ENCODE measurements around the gene ERCC6.
A peak's percentile ranks its signal among the peaks of the same experiment; 100 is the strongest.

The ERCC6 gene

GRCh38 chr10:49542353-49542752 is 3.4 kb upstream of the ERCC6 start:
- Histone ChIP-seq H3K36me3 (ENCODE audit: insufficient read depth, low read length) (no peaks in the 10 kb centered on the region), H3K27ac (ENCODE audit: low read depth, low read length) (no peak overlapping the region), H3K4me1 (ENCODE audit: insufficient read depth, low read length) (peaks cover 16% of the 10 kb centered on the region), H3K9me3 (ENCODE audit: low read length) (no peaks in the 10 kb centered on the region), H3K9ac (ENCODE audit: low read length) (no peak overlapping the region), H3K27me3 (ENCODE audit: control insufficient read depth in 1 of 2, insufficient read depth in 2 of 2, low read length in 2 of 2) (no peaks in the 10 kb centered on the region), H3K4me3 (ENCODE audit: low read depth in 1 of 2, low read length in 2 of 2) (no peak overlapping the region)

GRCh38 chr10:49541762-49542161 is 2.8 kb upstream of the ERCC6 start:
- Histone ChIP-seq H3K4me3 (ENCODE audit: low read depth in 1 of 2, low read length in 2 of 2) (no peak overlapping the region), H3K27me3 (ENCODE audit: control insufficient read depth in 1 of 2, insufficient read depth in 2 of 2, low read length in 2 of 2) (no peaks in the 10 kb centered on the region), H3K9ac (ENCODE audit: low read length) (no peak overlapping the region), H3K27ac (ENCODE audit: low read depth, low read length) (no peak overlapping the region), H3K9me3 (ENCODE audit: low read length) (no peaks in the 10 kb centered on the region), H3K4me1 (ENCODE audit: insufficient read depth, low read length) (peaks cover 16% of the 10 kb centered on the region), H3K36me3 (ENCODE audit: insufficient read depth, low read length) (no peaks in the 10 kb centered on the region)

GRCh38 chr10:49540056-49540797 is 1.3 kb upstream of the ERCC6 start:
- Histone ChIP-seq H3K4me3 (ENCODE audit: low read depth in 1 of 2, low read length in 2 of 2) (no peak overlapping the region), H3K9ac (ENCODE audit: low read length) (no peak overlapping the region), H3K27ac (ENCODE audit: low read depth, low read length) (no peak overlapping the region)

GRCh38 chr10:49539320-49539885 is 482 bp upstream of the ERCC6 start:
- Histone ChIP-seq H3K4me3 (ENCODE audit: low read depth in 1 of 2, low read length in 2 of 2) (peak overlapping the region; percentile 87 to 94), H3K36me3 (ENCODE audit: insufficient read depth, low read length) (no peaks in the 10 kb centered on the region), H3K4me1 (ENCODE audit: insufficient read depth, low read length) (peaks cover 16% of the 10 kb centered on the region), H3K9me3 (ENCODE audit: low read length) (no peaks in the 10 kb centered on the region), H3K27me3 (ENCODE audit: control insufficient read depth in 1 of 2, insufficient read depth in 2 of 2, low read length in 2 of 2) (no peaks in the 10 kb centered on the region), H3K27ac (ENCODE audit: low read depth, low read length) (peak overlapping the region; percentile 91), H3K9ac (ENCODE audit: low read length) (peak overlapping the region; percentile 60)

More at GRCh38 chr10:49540056-49540797, 1.3 kb upstream of the ERCC6 start:
- Histone ChIP-seq H3K36me3 (ENCODE audit: insufficient read depth, low read length) (no peaks in the 10 kb centered on the region), H3K27me3 (ENCODE audit: control insufficient read depth in 1 of 2, insufficient read depth in 2 of 2, low read length in 2 of 2) (no peaks in the 10 kb centered on the region), H3K9me3 (ENCODE audit: low read length) (no peaks in the 10 kb centered on the region), H3K4me1 (ENCODE audit: insufficient read depth, low read length) (peaks cover 16% of the 10 kb centered on the region)

- Histone ChIP-seq H3K9me3 (ENCODE audit: low read length) (no peaks in the 10 kb centered on the region), H3K9ac (ENCODE audit: low read length) (no peak overlapping the region), H3K27ac (ENCODE audit: low read depth, low read length) (no peak overlapping the region), H3K4me3 (ENCODE audit: low read depth in 1 of 2, low read length in 2 of 2) (no peak overlapping the region), H3K36me3 (ENCODE audit: insufficient read depth, low read length) (peaks cover 20% of the 10 kb centered on the region), H3K27me3 (ENCODE audit: control insufficient read depth in 1 of 2, insufficient read depth in 2 of 2, low read length in 2 of 2) (no peaks in the 10 kb centered on the region), H3K4me1 (ENCODE audit: insufficient read depth, low read length) (peaks cover 14% of the 10 kb centered on the region)
Observed at GRCh38 chr10:49534670-49535381, 4.1 kb downstream of the ERCC6 start.

- Histone ChIP-seq H3K4me3 (ENCODE audit: low read depth in 1 of 2, low read length in 2 of 2) (no peak overlapping the region), H3K9me3 (ENCODE audit: low read length) (no peaks in the 10 kb centered on the region), H3K4me1 (ENCODE audit: insufficient read depth, low read length) (no peaks in the 10 kb centered on the region), H3K27me3 (ENCODE audit: control insufficient read depth in 1 of 2, insufficient read depth in 2 of 2, low read length in 2 of 2) (no peaks in the 10 kb centered on the region), H3K27ac (ENCODE audit: low read depth, low read length) (no peak overlapping the region), H3K9ac (ENCODE audit: low read length) (no peak overlapping the region), H3K36me3 (ENCODE audit: insufficient read depth, low read length) (peaks cover 37% of the 10 kb centered on the region)
Observed at GRCh38 chr10:49532461-49532860, 6.5 kb downstream of the ERCC6 start.

- H3K27me3 ChIP-seq (ENCODE audit: control insufficient read depth in 1 of 2, insufficient read depth in 2 of 2, low read length in 2 of 2): no peaks in the 10 kb centered on the region
- no peak overlapping the region for H3K9ac ChIP-seq (ENCODE audit: low read length)
- H3K36me3 ChIP-seq (ENCODE audit: insufficient read depth, low read length): peaks cover 60% of the 10 kb centered on the region
Observed at GRCh38 chr10:49528977-49529506, 9.9 kb downstream of the ERCC6 start.

GRCh38 chr10:49527850-49528249 is 11.1 kb downstream of the ERCC6 start:
- Histone ChIP-seq H3K9me3 (ENCODE audit: low read length) (no peaks in the 10 kb centered on the region), H3K4me1 (ENCODE audit: insufficient read depth, low read length) (no peaks in the 10 kb centered on the region), H3K27me3 (ENCODE audit: control insufficient read depth in 1 of 2, insufficient read depth in 2 of 2, low read length in 2 of 2) (no peaks in the 10 kb centered on the region), H3K36me3 (ENCODE audit: insufficient read depth, low read length) (peaks cover 71% of the 10 kb centered on the region), H3K4me3 (ENCODE audit: low read depth in 1 of 2, low read length in 2 of 2) (no peak overlapping the region), H3K27ac (ENCODE audit: low read depth, low read length) (no peak overlapping the region), H3K9ac (ENCODE audit: low read length) (no peak overlapping the region)

More at GRCh38 chr10:49528977-49529506, 9.9 kb downstream of the ERCC6 start:
- H3K4me1 ChIP-seq (ENCODE audit: insufficient read depth, low read length): no peaks in the 10 kb centered on the region
- no peak overlapping the region for H3K4me3 ChIP-seq (ENCODE audit: low read depth in 1 of 2, low read length in 2 of 2)
- H3K9me3 ChIP-seq (ENCODE audit: low read length): no peaks in the 10 kb centered on the region
- no peak overlapping the region for H3K27ac ChIP-seq (ENCODE audit: low read depth, low read length)

- H3K4me3 ChIP-seq (ENCODE audit: low read depth in 1 of 2, low read length in 2 of 2): no peak overlapping the region
- no peak overlapping the region for H3K9ac ChIP-seq (ENCODE audit: low read length)
- H3K27ac ChIP-seq (ENCODE audit: low read depth, low read length): no peak overlapping the region
- H3K36me3 ChIP-seq (ENCODE audit: insufficient read depth, low read length): peaks cover 67% of the 10 kb centered on the region
- H3K9me3 ChIP-seq (ENCODE audit: low read length): no peaks in the 10 kb centered on the region
- no peaks in the 10 kb centered on the region for H3K4me1 ChIP-seq (ENCODE audit: insufficient read depth, low read length)
- H3K27me3 ChIP-seq (ENCODE audit: control insufficient read depth in 1 of 2, insufficient read depth in 2 of 2, low read length in 2 of 2): no peaks in the 10 kb centered on the region
Observed at GRCh38 chr10:49527061-49527460, 11.9 kb downstream of the ERCC6 start.

GRCh38 chr10:49526619-49527018 is 12.3 kb downstream of the ERCC6 start:
- no peak overlapping the region for H3K27ac ChIP-seq (ENCODE audit: low read depth, low read length)
- H3K36me3 ChIP-seq (ENCODE audit: insufficient read depth, low read length): peaks cover 67% of the 10 kb centered on the region
- H3K9ac ChIP-seq (ENCODE audit: low read length): no peak overlapping the region
- no peaks in the 10 kb centered on the region for H3K27me3 ChIP-seq (ENCODE audit: control insufficient read depth in 1 of 2, insufficient read depth in 2 of 2, low read length in 2 of 2)
- no peak overlapping the region for H3K4me3 ChIP-seq (ENCODE audit: low read depth in 1 of 2, low read length in 2 of 2)
- no peaks in the 10 kb centered on the region for H3K9me3 ChIP-seq (ENCODE audit: low read length)
- H3K4me1 ChIP-seq (ENCODE audit: insufficient read depth, low read length): no peaks in the 10 kb centered on the region

- Histone ChIP-seq H3K9ac (ENCODE audit: low read length) (no peak overlapping the region), H3K36me3 (ENCODE audit: insufficient read depth, low read length) (peaks cover 74% of the 10 kb centered on the region), H3K4me3 (ENCODE audit: low read depth in 1 of 2, low read length in 2 of 2) (no peak overlapping the region), H3K27ac (ENCODE audit: low read depth, low read length) (no peak overlapping the region), H3K27me3 (ENCODE audit: control insufficient read depth in 1 of 2, insufficient read depth in 2 of 2, low read length in 2 of 2) (no peaks in the 10 kb centered on the region), H3K4me1 (ENCODE audit: insufficient read depth, low read length) (no peaks in the 10 kb centered on the region), H3K9me3 (ENCODE audit: low read length) (no peaks in the 10 kb centered on the region)
Observed at GRCh38 chr10:49524496-49524895, 14.4 kb downstream of the ERCC6 start.

Measured in muscle layer of colon (tissue), 2 donors.